Measurements from ENCODE around the gene PAX5.

PAX5 gene

GRCh38 chr9:36855448-36856315 is 178.4 kb downstream of the PAX5 start:
- in situ Hi-C loops (cut with HindIII; ENCODE audit: low pct_ligation_motif_present, low sequenced_read_pairs): no loop called here
- peaks cover 32% of the 10 kb centered on the region for H3K27me3 ChIP-seq (replicated peaks)

GRCh38 chr9:36854751-36855150 is 179.3 kb downstream of the PAX5 start:
- no peak for TF ChIP-seq CTCF (IDR thresholded peaks at IDR 0.05; ENCODE audit: low read depth, low read length, missing control alignments)
- in situ Hi-C loops (cut with HindIII; ENCODE audit: low pct_ligation_motif_present, low sequenced_read_pairs): no loop called here
- Histone ChIP-seq H3K27me3 (replicated peaks) (peaks cover 26% of the 10 kb centered on the region), H3K4me3 (ENCODE audit: low read depth, low read length) (no peak overlapping the region), H3K36me3 (replicated peaks) (no peaks in the 10 kb centered on the region), H3K27ac (no peak overlapping the region)
- DNase-seq: no peak

More at GRCh38 chr9:36855448-36856315, 178.4 kb downstream of the PAX5 start:
- H3K36me3 ChIP-seq (replicated peaks): no peaks in the 10 kb centered on the region
- no peak overlapping the region for H3K27ac ChIP-seq
- DNase-seq: no peak
- no peak overlapping the region for H3K4me3 ChIP-seq (ENCODE audit: low read depth, low read length)
- peak; percentile 41 for TF ChIP-seq CTCF (IDR thresholded peaks at IDR 0.05; ENCODE audit: low read depth, low read length, missing control alignments)

GRCh38 chr9:36854034-36854433 is 180.0 kb downstream of the PAX5 start:
- in situ Hi-C loops (cut with HindIII; ENCODE audit: low pct_ligation_motif_present, low sequenced_read_pairs): no loop called here
- Histone ChIP-seq H3K4me3 (ENCODE audit: low read depth, low read length) (no peak overlapping the region), H3K27me3 (replicated peaks) (peaks cover 21% of the 10 kb centered on the region), H3K27ac (no peak overlapping the region), H3K36me3 (replicated peaks) (no peaks in the 10 kb centered on the region)
- TF ChIP-seq CTCF (IDR thresholded peaks at IDR 0.05; ENCODE audit: low read depth, low read length, missing control alignments): no peak
- DNase-seq: no peak

GRCh38 chr9:36853233-36853632 is 180.8 kb downstream of the PAX5 start:
- in situ Hi-C loops (cut with HindIII; ENCODE audit: low pct_ligation_motif_present, low sequenced_read_pairs): no loop called here
- Histone ChIP-seq H3K36me3 (replicated peaks) (no peaks in the 10 kb centered on the region), H3K4me3 (ENCODE audit: low read depth, low read length) (no peak overlapping the region), H3K27me3 (replicated peaks) (peaks cover 17% of the 10 kb centered on the region), H3K27ac (no peak overlapping the region)
- DNase-seq: no peak
- no peak for TF ChIP-seq CTCF (IDR thresholded peaks at IDR 0.05; ENCODE audit: low read depth, low read length, missing control alignments)

GRCh38 chr9:36849943-36850342 is 184.1 kb downstream of the PAX5 start:
- H3K27me3 ChIP-seq (replicated peaks): peaks cover 13% of the 10 kb centered on the region
- no peak for DNase-seq
- H3K36me3 ChIP-seq (replicated peaks): no peaks in the 10 kb centered on the region
- H3K27ac ChIP-seq: no peak overlapping the region
- no peak for TF ChIP-seq CTCF (IDR thresholded peaks at IDR 0.05; ENCODE audit: low read depth, low read length, missing control alignments)
- no peak overlapping the region for H3K4me3 ChIP-seq (ENCODE audit: low read depth, low read length)
- in situ Hi-C loops (cut with HindIII; ENCODE audit: low pct_ligation_motif_present, low sequenced_read_pairs): no loop called here
